HAP-1 (cell line): ENCODE measurements around the gene TACC2.
"Not testable (repeated sequence)": the region's sequence is repeated elsewhere in the genome, so short reads cannot be mapped to it uniquely, and the experiment has no call there.

Source experiments
- DNase-seq, 2 experiments: peaks; one replicate each; pipeline ENCODE4 v3.0.0-alpha.2; 2016 to 2020; ENCODE audit warnings: low spot score in 2 of 2
- H3K27me3 ChIP-seq: fragments of 250-450 bp; sonication (Bioruptor Pico); 2 replicates; pipeline ENCODE4 v1.5.1; 2020; ENCODE audit warnings: low read depth, mild to moderate bottlenecking, moderate library complexity
- H3K36me3 ChIP-seq: fragments of 250-450 bp; sonication (Bioruptor Pico); replicated peaks from 2 replicates; pipeline ENCODE4 v1.5.1; 2020; ENCODE audit warnings: mild to moderate bottlenecking
- H3K4me1 ChIP-seq: fragments of 250-450 bp; sonication (Bioruptor Pico); 2 replicates; pipeline ENCODE4 v1.5.1; 2020; ENCODE audit warnings: mild to moderate bottlenecking
- H3K4me3 ChIP-seq: fragments of 250-450 bp; sonication (Bioruptor Pico); 2 replicates; pipeline ENCODE4 v1.5.1; 2020; ENCODE audit warnings: mild to moderate bottlenecking, moderate library complexity
- H3K9me3 ChIP-seq: fragments of 250-450 bp; sonication (Bioruptor Pico); 2 replicates; pipeline ENCODE4 v1.5.1; 2020; ENCODE audit warnings: mild to moderate bottlenecking, moderate library complexity
- in situ Hi-C: fragments of 300-500 bp; cut with MboI; formaldehyde crosslinking; loops from 3 replicates; pipeline ENCODE4 v1.14.3; 2020; ENCODE audit warnings: low sequenced_read_pairs, inconsistent platforms, mixed read lengths

The TACC2 gene

DNA sequence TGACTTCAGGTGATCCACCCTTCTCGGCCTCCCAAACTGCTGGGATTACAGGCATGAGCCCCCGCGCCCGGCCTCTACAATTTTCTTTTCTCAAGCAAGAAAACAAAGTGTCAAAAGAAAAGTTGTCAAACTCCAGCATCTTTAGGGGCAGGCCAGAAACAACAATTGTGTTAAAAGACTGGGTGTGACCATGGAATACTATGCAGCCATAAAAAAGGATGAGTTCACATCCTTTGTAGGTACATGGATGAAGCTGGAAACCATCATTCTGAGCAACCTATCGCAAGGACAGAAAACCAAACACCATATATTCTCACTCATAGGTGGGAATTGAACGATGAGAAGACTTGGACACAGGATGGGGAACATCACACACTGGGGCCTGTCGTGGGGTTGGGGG is 34.3 kb downstream of the TACC2 start:
- H3K27me3 ChIP-seq, H3K4me3 ChIP-seq, H3K36me3 ChIP-seq, in situ Hi-C loops, H3K9me3 ChIP-seq, DNase-seq: not testable (repeated sequence)
- peaks cover 18% of the 10 kb centered on the region for H3K4me1 ChIP-seq

DNA sequence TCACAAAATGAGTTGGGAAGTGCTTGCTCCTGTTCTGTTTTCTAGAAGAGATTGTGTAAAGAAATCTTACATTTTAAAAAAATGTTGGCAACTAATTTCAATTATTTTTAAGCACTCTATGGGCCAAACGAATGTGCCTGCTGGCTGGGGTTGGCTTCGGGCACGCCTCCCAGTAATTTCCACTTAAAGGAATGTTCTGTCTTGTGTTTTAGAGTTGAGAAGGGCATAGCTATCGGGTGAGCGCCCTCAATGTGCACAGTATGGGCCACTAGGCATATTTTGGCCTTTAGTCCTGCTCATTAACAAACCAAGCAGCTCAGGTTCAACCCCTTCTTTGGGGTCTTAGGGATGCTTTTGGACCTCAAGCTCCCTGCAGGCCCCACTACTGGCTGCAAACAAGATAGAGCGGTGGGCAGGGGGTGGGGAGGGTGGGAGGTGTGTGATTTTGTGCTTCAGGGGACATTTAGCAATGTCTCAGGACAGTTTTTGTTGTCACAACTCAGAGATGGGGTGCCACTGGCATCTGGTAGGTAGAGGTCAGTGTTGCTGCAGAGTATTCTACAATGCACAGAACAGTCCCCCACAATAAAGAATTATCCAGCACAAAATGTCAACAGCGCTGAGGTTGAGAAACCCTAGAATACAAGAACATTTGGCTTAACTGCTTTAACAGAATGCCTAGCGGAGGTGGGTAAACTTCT is 40.7 kb downstream of the TACC2 start:
- no peak for DNase-seq

GRCh38 chr10:122030200-122030552 is 41.2 kb downstream of the TACC2 start:
- Histone ChIP-seq H3K36me3 (no peaks in the 10 kb centered on the region), H3K4me3 (no peak overlapping the region), H3K4me1 (no peaks in the 10 kb centered on the region), H3K27me3 (0 out of 2 replicates have a peak, but pooled peaks cover 3% of the 10 kb centered on the region), H3K9me3 (no peaks in the 10 kb centered on the region)
- DNase-seq = no peak
- in situ Hi-C loops = no loop called here

More for the DNA sequence above, 40.7 kb downstream of the TACC2 start:
- in situ Hi-C loops = no loop called here
- Histone ChIP-seq H3K4me1 (no peaks in the 10 kb centered on the region), H3K27me3 (0 out of 2 replicates have a peak, but pooled peaks cover 3% of the 10 kb centered on the region), H3K36me3 (no peaks in the 10 kb centered on the region), H3K4me3 (no peak overlapping the region), H3K9me3 (no peaks in the 10 kb centered on the region)

- Histone ChIP-seq H3K9me3 (no peaks in the 10 kb centered on the region), H3K27me3 (0 out of 2 replicates have a peak, but pooled peaks cover 3% of the 10 kb centered on the region), H3K36me3 (no peaks in the 10 kb centered on the region), H3K4me1 (no peaks in the 10 kb centered on the region), H3K4me3 (no peak overlapping the region)
- in situ Hi-C loops = no loop called here
- no peak for DNase-seq
These were observed 44.4 kb downstream of the TACC2 start for GRCh38 chr10:122033224-122033926.

GRCh38 chr10:122034149-122034756 is 45.3 kb downstream of the TACC2 start:
- no peaks in the 10 kb centered on the region for H3K27me3 ChIP-seq
- H3K4me1 ChIP-seq = no peaks in the 10 kb centered on the region
- H3K9me3 ChIP-seq = no peaks in the 10 kb centered on the region
- no peak overlapping the region for H3K4me3 ChIP-seq
- DNase-seq = peak in 1 of 2 experiments; percentile 23
- in situ Hi-C loops = no loop called here
- no peaks in the 10 kb centered on the region for H3K36me3 ChIP-seq

DNA sequence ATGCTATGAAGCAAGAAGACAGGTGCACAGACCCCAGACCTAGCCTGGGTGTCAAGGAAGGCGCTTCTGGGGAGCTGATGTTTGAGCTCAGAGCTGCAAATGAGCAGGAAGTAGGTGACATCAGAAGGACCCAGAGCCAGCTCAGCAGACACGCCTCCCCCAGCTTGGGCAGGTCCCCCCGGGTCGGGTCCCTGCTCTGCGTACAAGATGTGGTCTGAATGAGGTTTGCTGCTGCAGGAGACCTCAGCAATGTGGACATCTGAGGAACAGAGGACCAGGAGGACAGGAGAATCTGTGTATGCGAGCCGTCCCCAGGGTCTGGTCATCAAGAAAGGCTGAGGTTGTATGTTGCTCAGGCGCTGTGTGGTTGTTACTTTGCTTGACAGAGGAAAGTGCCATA is 51.8 kb downstream of the TACC2 start:
- Histone ChIP-seq H3K4me3 (no peak overlapping the region), H3K27me3 (no peaks in the 10 kb centered on the region), H3K9me3 (no peaks in the 10 kb centered on the region), H3K36me3 (no peaks in the 10 kb centered on the region), H3K4me1 (peaks cover 4% of the 10 kb centered on the region)
- in situ Hi-C loops = no loop called here
- no peak for DNase-seq

- H3K9me3 ChIP-seq = no peaks in the 10 kb centered on the region
- no peak for DNase-seq
- no peaks in the 10 kb centered on the region for H3K36me3 ChIP-seq
- H3K27me3 ChIP-seq = no peaks in the 10 kb centered on the region
- peaks cover 4% of the 10 kb centered on the region for H3K4me1 ChIP-seq
- in situ Hi-C loops = no loop called here
- no peak overlapping the region for H3K4me3 ChIP-seq
These were observed 53.9 kb downstream of the TACC2 start for GRCh38 chr10:122042836-122043235.

- H3K27me3 ChIP-seq = no peaks in the 10 kb centered on the region
- DNase-seq = no peak
- no peaks in the 10 kb centered on the region for H3K36me3 ChIP-seq
- H3K9me3 ChIP-seq = no peaks in the 10 kb centered on the region
- H3K4me1 ChIP-seq = peaks cover 9% of the 10 kb centered on the region
- H3K4me3 ChIP-seq = no peak overlapping the region
- in situ Hi-C loops = no loop called here
These were observed 55.2 kb downstream of the TACC2 start for GRCh38 chr10:122044045-122044661.

DNA sequence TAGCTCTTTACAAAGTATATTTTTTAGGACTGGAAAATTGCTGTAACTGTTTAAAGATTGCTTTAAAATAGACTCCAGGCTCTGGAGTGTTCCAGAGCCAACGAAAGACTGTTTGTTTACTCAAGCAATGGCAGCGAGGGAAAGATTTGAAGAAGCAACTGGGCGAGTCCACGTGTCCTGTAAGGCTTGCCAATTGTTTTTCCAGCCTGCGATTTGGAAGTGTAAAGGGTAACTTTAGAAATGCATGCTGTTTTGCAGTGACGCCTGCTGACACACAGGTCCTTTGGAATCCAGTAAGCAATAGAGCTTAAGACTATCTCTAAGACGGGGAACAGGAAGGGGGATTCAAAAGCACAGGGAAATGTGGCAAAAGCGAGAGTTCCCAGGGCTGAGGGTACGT is 55.8 kb downstream of the TACC2 start:
- no peaks in the 10 kb centered on the region for H3K27me3 ChIP-seq
- no peaks in the 10 kb centered on the region for H3K36me3 ChIP-seq
- no peaks in the 10 kb centered on the region for H3K9me3 ChIP-seq
- DNase-seq = no peak
- in situ Hi-C loops = no loop called here
- H3K4me1 ChIP-seq = peaks cover 9% of the 10 kb centered on the region
- no peak overlapping the region for H3K4me3 ChIP-seq

GRCh38 chr10:122045212-122045611 is 56.2 kb downstream of the TACC2 start:
- in situ Hi-C loops = no loop called here
- no peak for DNase-seq
- no peaks in the 10 kb centered on the region for H3K9me3 ChIP-seq
- no peaks in the 10 kb centered on the region for H3K36me3 ChIP-seq
- H3K27me3 ChIP-seq = no peaks in the 10 kb centered on the region
- H3K4me3 ChIP-seq = no peak overlapping the region
- peaks cover 9% of the 10 kb centered on the region for H3K4me1 ChIP-seq

GRCh38 chr10:122047560-122047959 is 58.6 kb downstream of the TACC2 start:
- H3K4me1 ChIP-seq = peaks cover 9% of the 10 kb centered on the region
- no peaks in the 10 kb centered on the region for H3K27me3 ChIP-seq
- no peaks in the 10 kb centered on the region for H3K36me3 ChIP-seq
- in situ Hi-C loops = no loop called here
- DNase-seq = no peak
- H3K4me3 ChIP-seq = no peak overlapping the region
- H3K9me3 ChIP-seq = no peaks in the 10 kb centered on the region

- Histone ChIP-seq H3K27me3 (no peaks in the 10 kb centered on the region), H3K36me3 (no peaks in the 10 kb centered on the region), H3K4me3 (no peak overlapping the region), H3K9me3 (no peaks in the 10 kb centered on the region), H3K4me1 (peaks cover 9% of the 10 kb centered on the region)
- DNase-seq = peak in 1 of 2 experiments; percentile 33
- in situ Hi-C loops = no loop called here
These were observed 60.1 kb downstream of the TACC2 start for GRCh38 chr10:122049076-122049475.

- in situ Hi-C loops = no loop called here
- no peaks in the 10 kb centered on the region for H3K27me3 ChIP-seq
- no peak for DNase-seq
- H3K9me3 ChIP-seq = no peaks in the 10 kb centered on the region
- no peak overlapping the region for H3K4me3 ChIP-seq
- peaks cover 5% of the 10 kb centered on the region; the same call in 1 of the 2 replicates for H3K4me1 ChIP-seq
- H3K36me3 ChIP-seq = no peaks in the 10 kb centered on the region
These were observed 61.3 kb downstream of the TACC2 start for GRCh38 chr10:122050311-122050710.

GRCh38 chr10:122050811-122051210 is 61.8 kb downstream of the TACC2 start:
- Histone ChIP-seq H3K9me3 (no peaks in the 10 kb centered on the region), H3K36me3 (no peaks in the 10 kb centered on the region), H3K4me1 (peaks cover 5% of the 10 kb centered on the region; the same call in 1 of the 2 replicates), H3K4me3 (no peak overlapping the region), H3K27me3 (no peaks in the 10 kb centered on the region)
- DNase-seq = no peak
- in situ Hi-C loops = no loop called here
